ENCODE results near the gene MTM1. TPM values are rescaled to one million over a fixed set of nuclear protein-coding genes. Genes with fewer than 3 reads are reported as not detected.

The MTM1 gene
- total RNA-seq, 2 experiments from 2014 or later = 23.1 to 31.3 TPM

Other genes with a start within 250 kb of the MTM1 start
- gene MAMLD1, start 205.3 kb upstream of the MTM1 start, total RNA-seq = 1 to 10 TPM; 1.5 to 1.6 TPM
- gene MTMR1, start 124.8 kb downstream of the MTM1 start, total RNA-seq = 10 to 100 TPM; 41.9 to 42.0 TPM